Stimulated activated CD4-positive, alpha-beta T cell treated with anti-CD3 and anti-CD28 coated beads, Interleukin-1b, Interleukin-23, amount 100 ng/mL, for 48 hours (primary cell): Measurements from ENCODE around the gene OR4C11.

ENCODE experiments used
- DNase-seq: peaks from one replicate; pipeline ENCODE4 v3.0.0-alpha.2; 2020

Gene OR4C11

DNA sequence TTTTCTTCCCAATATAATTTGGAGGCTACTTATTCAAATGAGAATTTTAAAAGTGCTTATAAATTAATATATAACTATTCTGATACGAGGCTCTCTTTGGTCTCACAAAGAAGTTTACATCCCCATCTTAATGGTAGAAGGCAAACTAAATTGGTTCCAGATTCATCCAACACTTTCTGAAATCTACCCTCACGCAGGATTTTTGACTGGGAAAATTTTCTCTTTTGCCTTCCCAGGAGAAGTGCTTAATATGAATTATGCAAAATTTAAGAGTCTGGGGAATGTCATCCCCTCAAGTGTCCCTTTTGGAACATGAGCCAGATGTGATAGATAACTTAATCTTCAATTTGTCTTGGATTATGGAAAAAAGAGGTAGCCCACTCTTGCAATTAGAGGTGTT lies at the start of gene OR4C11:
Gene OR4C11 (minus strand): TSS at position 101 of the 400 bp plus-strand sequence. CDS start 3,272 bp downstream, outside the sequence.
- DNase-seq, result no peak

DNA sequence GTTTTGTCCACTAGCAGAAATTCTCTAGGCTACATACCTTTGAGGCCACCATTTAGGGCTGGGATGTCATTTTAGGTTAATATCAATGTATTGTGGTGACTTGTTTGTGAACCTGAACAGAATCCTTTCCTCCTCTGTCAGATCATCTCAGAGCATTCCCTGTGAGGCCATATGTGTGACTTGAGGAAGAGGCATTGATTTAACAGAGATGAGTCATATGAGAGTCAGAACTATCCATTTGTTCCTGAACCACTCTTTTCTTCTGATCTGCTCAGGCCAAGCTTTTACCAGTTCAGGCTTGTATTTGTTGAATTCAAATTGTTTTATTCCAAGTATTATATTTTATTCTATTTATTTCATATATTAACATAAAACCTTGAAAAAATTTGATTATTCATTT lies 47.7 kb upstream of the OR4C11 start:
- DNase-seq, result no peak

DNA sequence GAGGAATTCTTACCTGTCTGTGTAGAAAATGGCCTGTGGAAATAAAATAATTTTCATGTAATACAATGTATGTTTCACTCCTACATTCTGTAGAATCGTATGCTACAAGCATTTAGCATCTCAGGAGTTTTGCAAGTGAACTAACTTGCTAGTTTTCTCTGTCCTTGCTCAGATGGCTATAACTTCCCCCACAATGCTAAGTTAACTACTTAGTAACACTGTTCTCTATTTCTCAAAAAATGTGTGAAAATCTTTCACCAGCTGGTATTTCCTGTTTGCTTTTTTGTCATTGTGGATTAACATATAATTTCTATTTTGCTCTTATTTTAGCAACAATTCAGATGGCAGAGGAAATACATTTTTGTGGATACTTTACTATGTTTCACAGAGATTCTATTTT lies 45.1 kb upstream of the OR4C11 start:
- no peak for DNase-seq

GRCh38 chr11:55648027-55648426 lies 40.6 kb upstream of the OR4C11 start, which contains the start of gene OR4S2:
Gene OR4S2 (plus strand): TSS chr11:55648327. CDS start chr11:55650904, 2,577 bp downstream.
- DNase-seq, result no peak

DNA sequence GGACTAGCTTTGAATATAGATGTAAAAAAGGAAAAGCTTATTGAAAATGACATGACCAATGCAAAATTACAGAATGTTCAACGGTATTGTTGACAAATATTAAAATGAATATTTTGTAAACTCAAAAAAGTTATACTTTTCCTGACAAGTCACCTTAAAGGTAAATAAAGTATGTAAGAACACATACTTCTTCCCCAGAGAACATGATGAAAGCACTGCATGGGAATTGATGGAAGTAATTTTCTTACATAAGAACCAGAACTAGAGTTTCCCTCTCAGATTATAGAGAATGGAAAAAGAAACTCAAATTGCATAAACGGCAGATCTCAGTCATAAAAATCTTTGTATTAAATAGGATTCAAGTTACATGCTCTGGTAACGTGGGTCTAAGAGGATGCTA lies 27.4 kb upstream of the OR4C11 start, which contains the start of gene OR4P4:
Gene OR4P4 (plus strand): TSS at position 301 of the 400 bp plus-strand sequence.
- DNase-seq, result no peak

DNA sequence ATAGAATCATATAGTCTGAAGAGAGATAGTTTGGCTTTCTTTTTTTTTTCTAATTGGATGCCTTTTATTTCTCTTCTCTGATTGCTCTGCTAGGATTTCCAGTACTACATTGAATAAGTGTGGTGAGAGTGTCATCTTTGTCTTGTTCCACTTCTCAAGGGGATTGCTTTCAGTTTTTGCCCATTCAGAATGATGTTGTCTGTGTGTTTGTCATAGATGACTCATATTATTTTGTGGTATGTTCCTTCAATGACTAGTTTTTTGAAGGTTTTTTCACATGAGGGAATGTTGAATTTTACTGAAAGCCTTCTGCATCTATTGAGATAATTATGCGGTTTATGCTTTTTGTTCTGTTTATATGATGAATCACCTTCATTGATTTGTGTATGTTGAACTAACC lies 17.1 kb upstream of the OR4C11 start:
- no peak for DNase-seq

DNA sequence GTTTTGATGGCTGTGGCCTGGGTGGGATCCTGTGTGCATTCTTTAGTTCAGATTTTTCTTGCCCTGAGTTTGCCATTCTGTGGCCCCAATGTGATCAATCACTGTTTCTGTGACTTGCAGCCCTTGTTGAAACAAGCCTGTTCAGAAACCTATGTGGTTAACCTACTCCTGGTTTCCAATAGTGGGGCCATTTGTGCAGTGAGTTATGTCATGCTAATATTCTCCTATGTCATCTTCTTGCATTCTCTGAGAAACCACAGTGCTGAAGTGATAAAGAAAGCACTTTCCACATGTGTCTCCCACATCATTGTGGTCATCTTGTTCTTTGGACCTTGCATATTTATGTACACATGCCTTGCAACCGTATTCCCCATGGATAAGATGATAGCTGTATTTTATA lies 34.9 kb downstream of the OR4C11 start:
- DNase-seq, result no peak

DNA sequence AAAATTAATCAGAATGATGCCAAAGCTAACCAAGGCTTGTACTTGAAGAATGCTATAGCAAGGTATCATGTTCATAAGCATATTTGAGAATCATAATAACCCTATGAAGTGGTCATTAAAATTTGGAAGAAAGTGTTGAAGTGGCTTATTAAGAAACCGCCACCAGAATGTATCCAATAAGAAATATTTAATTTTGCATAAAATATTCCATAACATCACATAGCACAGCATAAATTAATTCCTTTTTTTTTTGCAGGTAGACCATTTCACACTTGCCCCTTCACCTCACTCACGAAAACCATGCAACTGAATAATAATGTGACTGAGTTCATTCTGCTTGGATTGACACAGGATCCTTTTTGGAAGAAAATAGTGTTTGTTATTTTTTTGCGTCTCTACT lies 35.6 kb downstream of the OR4C11 start, which contains the start of gene OR4C16:
Gene OR4C16 (plus strand): TSS at position 301 of the 400 bp plus-strand sequence. CDS start 0 bp downstream, at position 301.
- no peak for DNase-seq

GRCh38 chr11:55554169-55554568 lies 53.3 kb downstream of the OR4C11 start, which contains the start of gene OR4C15:
Gene OR4C15 (plus strand): TSS chr11:55554469. CDS start chr11:55554469, 0 bp downstream.
- DNase-seq, result no peak
